DND-41 (cell line): Measurements from ENCODE around the gene CFAP97D2.
"Not testable (repeated sequence)": the region's sequence is repeated elsewhere in the genome, so short reads cannot be mapped to it uniquely, and the experiment has no call there.

Experiments used
- ATAC-seq: fragments of 200-7000 bp; cut with Tn5 transposase; 3 replicates; pipeline ENCODE4 v1.9.1; 2021; ENCODE audit warnings: low read depth; ENCODE audit not compliant: insufficient read depth
- DNase-seq: peaks from one replicate; pipeline ENCODE4 v3.0.0-alpha.2; 2020
- H2AFZ ChIP-seq: 2 replicates; pipeline ENCODE4 v1.6.0; 2012; ENCODE audit warnings: low read depth, low read length
- H3K27ac ChIP-seq: 2 replicates; pipeline ENCODE4 v1.5.1; 2012; ENCODE audit warnings: low read length, inconsistent platforms
- H3K27me3 ChIP-seq: fragments of 200-600 bp; sonication (generic); 2 replicates; pipeline ENCODE4 v1.6.0; 2012; ENCODE audit warnings: low read length, mild to moderate bottlenecking, inconsistent platforms; ENCODE audit not compliant: insufficient read depth, poor library complexity
- H3K36me3 ChIP-seq: 2 replicates; pipeline ENCODE4 v1.5.1; 2012; ENCODE audit warnings: low read length, inconsistent platforms; ENCODE audit not compliant: insufficient read depth
- H3K4me1 ChIP-seq: 2 replicates; pipeline ENCODE4 v1.5.1; 2012; ENCODE audit warnings: mild to moderate bottlenecking, low read length; ENCODE audit not compliant: insufficient read depth
- H3K4me2 ChIP-seq: 2 replicates; pipeline ENCODE4 v1.6.0; 2012; ENCODE audit warnings: mild to moderate bottlenecking, moderate library complexity, low read length, inconsistent platforms; ENCODE audit not compliant: insufficient read depth
- H3K4me3 ChIP-seq, 2 experiments: fragments of 200-600 bp in 1 of 2; shearing (Covaris generic) in 1 of 2; 2 replicates each; pipeline ENCODE4 v1.5.1; 2012 to 2016; ENCODE audit warnings: inconsistent platforms in 2 of 2, low read length in 2 of 2, mild to moderate bottlenecking in 2 of 2, low read depth in 1 of 2, moderate library complexity in 1 of 2
- H3K79me2 ChIP-seq: 2 replicates; pipeline ENCODE4 v1.6.0; 2012; ENCODE audit warnings: low read length, inconsistent platforms; ENCODE audit not compliant: insufficient read depth
- H3K9ac ChIP-seq: 2 replicates; pipeline ENCODE4 v1.6.0; 2012; ENCODE audit warnings: low read depth, mild to moderate bottlenecking, inconsistent platforms, low read length, moderate library complexity
- H3K9me3 ChIP-seq: 2 replicates; pipeline ENCODE4 v1.5.1; 2012; ENCODE audit warnings: low read length, moderate library complexity, mild to moderate bottlenecking, inconsistent platforms; ENCODE audit not compliant: insufficient read depth, severe bottlenecking
- H4K20me1 ChIP-seq: 2 replicates; pipeline ENCODE4 v1.6.0; 2012; ENCODE audit warnings: low read length; ENCODE audit not compliant: insufficient read depth
- CTCF ChIP-seq: IDR thresholded peaks from 2 replicates; pipeline ENCODE4 v1.5.1; 2012; ENCODE audit warnings: borderline replicate concordance, low read length, moderate library complexity, mild to moderate bottlenecking; ENCODE audit not compliant: poor library complexity, severe bottlenecking; ENCODE audit errors: extremely low read depth
- EZH2 ChIP-seq: IDR thresholded peaks from 3 replicates; pipeline ENCODE4 v1.6.1; 2012; ENCODE audit warnings: borderline replicate concordance, low read depth, mild to moderate bottlenecking, moderate library complexity, low read length, inconsistent platforms; ENCODE audit not compliant: severe bottlenecking

Gene CFAP97D2

DNA sequence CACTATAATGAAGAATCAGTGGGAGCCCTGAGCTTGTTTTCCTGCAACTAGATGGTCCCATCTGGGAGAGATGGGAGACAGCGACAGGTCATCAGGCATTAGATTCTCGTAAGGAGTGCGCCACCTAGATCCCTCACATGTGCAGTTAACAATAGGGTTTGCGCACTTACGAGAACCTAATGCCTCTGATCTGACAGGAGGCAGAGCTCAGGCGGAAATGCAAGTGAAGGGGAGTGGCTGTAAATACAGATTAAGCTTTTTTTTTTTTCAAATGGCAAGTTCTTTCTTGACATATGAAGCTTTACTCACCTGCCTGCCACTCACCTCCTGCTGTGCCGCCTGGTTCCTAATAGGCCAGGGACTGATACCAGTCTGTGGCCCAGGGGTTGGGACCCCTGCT lies 70.0 kb downstream of the CFAP97D2 start:
- Histone ChIP-seq H3K9ac (no peak overlapping the region), H3K9me3 (no peaks in the 10 kb centered on the region), H3K4me3 (no peak overlapping the region), H3K79me2 (no peaks in the 10 kb centered on the region), H3K27ac (no peak overlapping the region), H3K36me3 (peaks cover 76% of the 10 kb centered on the region), H4K20me1 (0 out of 2 replicates have a peak, but pooled peaks cover 3% of the 10 kb centered on the region), H3K4me1 (no peaks in the 10 kb centered on the region), H3K4me2 (no peak overlapping the region), H2AFZ (no peak overlapping the region), H3K27me3 (no peaks in the 10 kb centered on the region)
- no peak for DNase-seq
- TF ChIP-seq EZH2 (no peak), CTCF (no peak)
- no peak for ATAC-seq

DNA sequence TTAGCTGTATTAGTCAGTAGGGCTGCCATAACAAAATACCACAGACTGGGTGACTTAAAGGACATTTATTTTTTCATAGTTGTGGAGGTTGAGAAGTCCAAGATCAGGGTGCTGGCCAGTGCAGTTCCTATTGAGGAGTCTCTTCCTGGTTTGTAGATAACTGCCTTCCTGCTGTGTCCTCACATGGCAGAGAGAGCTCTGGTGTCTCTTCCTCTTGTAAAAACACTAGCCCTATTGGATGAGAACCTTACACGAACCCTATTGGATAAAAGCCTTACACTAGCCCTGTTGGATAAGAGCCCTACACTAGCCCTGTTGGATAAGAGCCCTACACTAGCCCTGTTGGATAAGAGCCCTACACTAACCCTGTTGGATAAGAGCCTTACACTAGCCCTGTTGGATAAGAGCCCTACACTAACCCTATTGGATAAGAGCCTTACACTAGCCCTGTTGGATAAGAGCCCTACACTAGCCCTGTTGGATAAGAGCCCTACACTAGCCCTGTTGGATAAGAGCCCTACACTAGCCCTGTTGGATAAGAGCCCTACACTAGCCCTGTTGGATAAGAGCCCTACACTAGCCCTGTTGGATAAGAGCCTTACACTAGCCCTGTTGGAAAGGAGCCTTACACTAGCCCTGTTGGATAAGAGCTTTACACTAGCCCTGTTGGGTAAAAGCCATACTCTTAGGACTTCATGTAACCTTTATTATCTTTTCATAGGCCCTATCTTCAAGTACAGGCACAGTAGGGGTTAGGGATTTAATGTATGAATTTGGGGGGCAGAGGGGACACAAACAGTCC lies 72.8 kb downstream of the CFAP97D2 start:
- H3K36me3 ChIP-seq = peaks cover 75% of the 10 kb centered on the region
- H3K27ac ChIP-seq, H4K20me1 ChIP-seq, H3K4me3 ChIP-seq, DNase-seq, ATAC-seq, H2AFZ ChIP-seq, H3K9ac ChIP-seq, H3K79me2 ChIP-seq, H3K27me3 ChIP-seq, H3K9me3 ChIP-seq, H3K4me1 ChIP-seq, H3K4me2 ChIP-seq: not testable (repeated sequence)

DNA sequence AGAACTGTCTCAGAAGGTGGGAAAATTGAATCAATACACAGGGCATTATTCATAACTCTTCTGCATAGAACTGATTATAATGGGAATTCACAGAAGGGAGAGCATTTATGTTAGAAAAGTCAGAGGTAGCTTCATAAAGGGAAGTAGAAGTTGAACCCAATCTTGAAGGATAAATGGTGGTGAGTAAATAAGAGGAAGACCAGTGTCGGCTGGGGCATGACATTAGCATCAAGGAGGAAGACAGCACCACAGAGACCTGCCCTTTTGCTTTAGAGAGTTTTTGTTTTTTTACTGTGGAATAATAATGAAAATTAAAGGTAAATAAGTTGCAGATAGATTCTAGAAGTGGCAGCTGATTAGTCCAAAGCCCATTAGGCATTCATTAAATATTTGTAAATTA lies 77.5 kb downstream of the CFAP97D2 start:
- no peak for ATAC-seq
- Histone ChIP-seq H3K9ac (no peak overlapping the region), H3K36me3 (peaks cover 82% of the 10 kb centered on the region), H3K4me3 (no peak overlapping the region), H3K4me1 (peaks cover 8% of the 10 kb centered on the region), H3K4me2 (no peak overlapping the region), H4K20me1 (no peaks in the 10 kb centered on the region; the same call in 1 of the 2 replicates), H3K9me3 (no peaks in the 10 kb centered on the region), H3K79me2 (no peaks in the 10 kb centered on the region; the same call in 1 of the 2 replicates), H3K27ac (no peak overlapping the region), H2AFZ (no peak overlapping the region), H3K27me3 (no peaks in the 10 kb centered on the region)
- TF ChIP-seq CTCF (no peak), EZH2 (no peak)
- DNase-seq = no peak

DNA sequence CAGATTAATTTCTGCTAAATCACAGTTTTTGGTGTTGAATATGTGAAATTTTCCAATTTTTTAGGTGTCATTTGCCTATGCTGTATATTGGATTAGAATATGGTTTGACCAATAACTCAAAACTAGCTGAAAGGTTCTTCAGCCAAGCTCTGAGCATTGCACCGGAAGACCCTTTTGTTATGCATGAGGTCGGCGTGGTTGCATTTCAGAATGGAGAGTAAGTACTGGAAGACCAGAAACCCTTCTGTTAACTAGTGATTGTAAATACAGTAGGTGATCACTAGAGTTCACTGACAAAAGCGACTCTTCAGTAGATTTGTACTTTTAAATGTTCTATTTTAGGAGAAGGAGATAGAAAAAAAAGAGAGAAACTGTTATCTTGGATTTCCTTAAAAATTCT lies 78.0 kb downstream of the CFAP97D2 start:
- ATAC-seq = no peak
- Histone ChIP-seq H3K9ac (no peak overlapping the region), H3K27ac (no peak overlapping the region), H3K27me3 (no peaks in the 10 kb centered on the region), H4K20me1 (no peaks in the 10 kb centered on the region; the same call in 1 of the 2 replicates), H3K4me1 (peaks cover 13% of the 10 kb centered on the region), H3K4me3 (no peak overlapping the region), H3K4me2 (no peak overlapping the region), H2AFZ (no peak overlapping the region), H3K36me3 (peaks cover 80% of the 10 kb centered on the region), H3K9me3 (no peaks in the 10 kb centered on the region), H3K79me2 (no peaks in the 10 kb centered on the region; the same call in 1 of the 2 replicates)
- TF ChIP-seq CTCF = no peak
- no peak for TF ChIP-seq EZH2
- no peak for DNase-seq
